Measurements from ENCODE around the gene DNAJB12. TPM values are rescaled to one million over a fixed set of nuclear protein-coding genes. Genes with fewer than 3 reads are reported as not detected.
"Not testable (repeated sequence)": the region's sequence is repeated elsewhere in the genome, so short reads cannot be mapped to it uniquely, and the experiment has no call there.

The DNAJB12 gene
- total RNA-seq, 3 donors from 2014 or later = 32.6 to 39.4 (median 35.4) TPM

GRCh38 chr10:72330069-72330426 lies 24.7 kb downstream of the DNAJB12 start:
- no peaks in the 10 kb centered on the region for H3K27me3 Mint-ChIP-seq (ENCODE audit: low read depth)
- ATAC-seq (no peak), DNase-seq (no peak)
- H3K36me3 Mint-ChIP-seq (ENCODE audit: insufficient read depth) = peaks cover 1% of the 10 kb centered on the region
- no peaks in the 10 kb centered on the region for H3K9me3 Mint-ChIP-seq
- no peak overlapping the region for H3K4me3 Mint-ChIP-seq
- peaks cover 81% of the 10 kb centered on the region for H3K4me1 Mint-ChIP-seq (ENCODE audit: low read depth)

GRCh38 chr10:72329290-72330068 lies 25.2 kb downstream of the DNAJB12 start:
- DNase-seq = no peak
- no peaks in the 10 kb centered on the region for H3K27me3 Mint-ChIP-seq (ENCODE audit: low read depth)
- H3K4me1 Mint-ChIP-seq (ENCODE audit: low read depth) = peaks cover 79% of the 10 kb centered on the region
- H3K9me3 Mint-ChIP-seq = no peaks in the 10 kb centered on the region
- no peak overlapping the region for H3K4me3 Mint-ChIP-seq
- H3K36me3 Mint-ChIP-seq (ENCODE audit: insufficient read depth) = peaks cover 1% of the 10 kb centered on the region
- no peak for ATAC-seq

- ATAC-seq (no peak), DNase-seq (no peak)
- Mint-ChIP-seq H3K4me1 (ENCODE audit: low read depth) (peaks cover 78% of the 10 kb centered on the region), H3K9me3 (no peaks in the 10 kb centered on the region), H3K36me3 (ENCODE audit: insufficient read depth) (peaks cover under 1% of the 10 kb centered on the region), H3K4me3 (peak overlapping the region; percentile 33), H3K27me3 (ENCODE audit: low read depth) (no peaks in the 10 kb centered on the region)
Measured at GRCh38 chr10:72328829-72329204, 25.9 kb downstream of the DNAJB12 start.

- DNase-seq = no peak
- H3K27me3 Mint-ChIP-seq (ENCODE audit: low read depth) = no peaks in the 10 kb centered on the region
Measured at GRCh38 chr10:72328045-72328828, 26.5 kb downstream of the DNAJB12 start.

GRCh38 chr10:72326665-72327603 lies 27.8 kb downstream of the DNAJB12 start:
- H3K27me3 Mint-ChIP-seq (ENCODE audit: low read depth); H3K9me3 Mint-ChIP-seq; H3K36me3 Mint-ChIP-seq (ENCODE audit: insufficient read depth): not testable (repeated sequence)
- H3K4me3 Mint-ChIP-seq = peak overlapping the region; percentile 94
- DNase-seq (peak; percentile 64), ATAC-seq (peak in 1 of 2 donors; percentile 19)
- H3K4me1 Mint-ChIP-seq (ENCODE audit: low read depth) = peaks cover 79% of the 10 kb centered on the region

More at GRCh38 chr10:72328045-72328828, 26.5 kb downstream of the DNAJB12 start:
- H3K9me3 Mint-ChIP-seq = no peaks in the 10 kb centered on the region
- no peak for ATAC-seq
- H3K36me3 Mint-ChIP-seq (ENCODE audit: insufficient read depth) = no peaks in the 10 kb centered on the region
- peaks cover 78% of the 10 kb centered on the region for H3K4me1 Mint-ChIP-seq (ENCODE audit: low read depth)
- H3K4me3 Mint-ChIP-seq = peak overlapping the region; percentile 94

- not testable (repeated sequence) for H3K36me3 Mint-ChIP-seq (ENCODE audit: insufficient read depth); H3K4me3 Mint-ChIP-seq; H3K9me3 Mint-ChIP-seq; ATAC-seq; DNase-seq; H3K27me3 Mint-ChIP-seq (ENCODE audit: low read depth)
- peaks cover 77% of the 10 kb centered on the region for H3K4me1 Mint-ChIP-seq (ENCODE audit: low read depth)
Measured at GRCh38 chr10:72325243-72326175, 29.2 kb downstream of the DNAJB12 start.

- DNase-seq (no peak), ATAC-seq (no peak)
- Mint-ChIP-seq H3K4me1 (ENCODE audit: low read depth) (peaks cover 73% of the 10 kb centered on the region), H3K4me3 (no peak overlapping the region), H3K36me3 (ENCODE audit: insufficient read depth) (no peaks in the 10 kb centered on the region), H3K9me3 (no peaks in the 10 kb centered on the region), H3K27me3 (ENCODE audit: low read depth) (no peaks in the 10 kb centered on the region)
Measured at GRCh38 chr10:72323771-72324191, 30.9 kb downstream of the DNAJB12 start.

GRCh38 chr10:72323108-72323749 lies 31.5 kb downstream of the DNAJB12 start:
- Mint-ChIP-seq H3K9me3 (no peaks in the 10 kb centered on the region), H3K27me3 (ENCODE audit: low read depth) (no peaks in the 10 kb centered on the region), H3K4me1 (ENCODE audit: low read depth) (peaks cover 73% of the 10 kb centered on the region), H3K36me3 (ENCODE audit: insufficient read depth) (no peaks in the 10 kb centered on the region), H3K4me3 (no peak overlapping the region)
- DNase-seq = no peak
- no peak for ATAC-seq

- DNase-seq (peak; percentile 69), ATAC-seq (no peak)
- Mint-ChIP-seq H3K36me3 (ENCODE audit: insufficient read depth) (no peaks in the 10 kb centered on the region), H3K4me1 (ENCODE audit: low read depth) (peaks cover 70% of the 10 kb centered on the region), H3K27me3 (ENCODE audit: low read depth) (no peaks in the 10 kb centered on the region), H3K9me3 (no peaks in the 10 kb centered on the region), H3K4me3 (no peak overlapping the region)
Measured at GRCh38 chr10:72322280-72323058, 32.2 kb downstream of the DNAJB12 start.

GRCh38 chr10:72322030-72322279 lies 32.8 kb downstream of the DNAJB12 start:
- Mint-ChIP-seq H3K4me1 (ENCODE audit: low read depth) (peaks cover 73% of the 10 kb centered on the region), H3K36me3 (ENCODE audit: insufficient read depth) (no peaks in the 10 kb centered on the region), H3K4me3 (no peak overlapping the region), H3K9me3 (no peaks in the 10 kb centered on the region), H3K27me3 (ENCODE audit: low read depth) (no peaks in the 10 kb centered on the region)
- DNase-seq (no peak), ATAC-seq (no peak)

- DNase-seq = no peak
- H3K4me3 Mint-ChIP-seq = no peak overlapping the region
- H3K9me3 Mint-ChIP-seq = no peaks in the 10 kb centered on the region
- no peaks in the 10 kb centered on the region for H3K27me3 Mint-ChIP-seq (ENCODE audit: low read depth)
- ATAC-seq = no peak
- peaks cover 72% of the 10 kb centered on the region for H3K4me1 Mint-ChIP-seq (ENCODE audit: low read depth)
- no peaks in the 10 kb centered on the region for H3K36me3 Mint-ChIP-seq (ENCODE audit: insufficient read depth)
Measured at GRCh38 chr10:72321248-72322029, 33.3 kb downstream of the DNAJB12 start.

- no peaks in the 10 kb centered on the region for H3K36me3 Mint-ChIP-seq (ENCODE audit: insufficient read depth)
- H3K4me1 Mint-ChIP-seq (ENCODE audit: low read depth) = peaks cover 77% of the 10 kb centered on the region
- DNase-seq = peak; percentile 63
- peak; percentile 71 to 77 for ATAC-seq
- no peaks in the 10 kb centered on the region for H3K9me3 Mint-ChIP-seq
- peak overlapping the region; percentile 81 for H3K4me3 Mint-ChIP-seq
- H3K27me3 Mint-ChIP-seq (ENCODE audit: low read depth) = no peaks in the 10 kb centered on the region
Measured at GRCh38 chr10:72320676-72321247, 34.0 kb downstream of the DNAJB12 start.
